ENCODE measurements around the gene FAHD2B.
"Not testable (repeated sequence)": the region's sequence is repeated elsewhere in the genome, so short reads cannot be mapped to it uniquely, and the experiment has no call there.

The FAHD2B gene

DNA sequence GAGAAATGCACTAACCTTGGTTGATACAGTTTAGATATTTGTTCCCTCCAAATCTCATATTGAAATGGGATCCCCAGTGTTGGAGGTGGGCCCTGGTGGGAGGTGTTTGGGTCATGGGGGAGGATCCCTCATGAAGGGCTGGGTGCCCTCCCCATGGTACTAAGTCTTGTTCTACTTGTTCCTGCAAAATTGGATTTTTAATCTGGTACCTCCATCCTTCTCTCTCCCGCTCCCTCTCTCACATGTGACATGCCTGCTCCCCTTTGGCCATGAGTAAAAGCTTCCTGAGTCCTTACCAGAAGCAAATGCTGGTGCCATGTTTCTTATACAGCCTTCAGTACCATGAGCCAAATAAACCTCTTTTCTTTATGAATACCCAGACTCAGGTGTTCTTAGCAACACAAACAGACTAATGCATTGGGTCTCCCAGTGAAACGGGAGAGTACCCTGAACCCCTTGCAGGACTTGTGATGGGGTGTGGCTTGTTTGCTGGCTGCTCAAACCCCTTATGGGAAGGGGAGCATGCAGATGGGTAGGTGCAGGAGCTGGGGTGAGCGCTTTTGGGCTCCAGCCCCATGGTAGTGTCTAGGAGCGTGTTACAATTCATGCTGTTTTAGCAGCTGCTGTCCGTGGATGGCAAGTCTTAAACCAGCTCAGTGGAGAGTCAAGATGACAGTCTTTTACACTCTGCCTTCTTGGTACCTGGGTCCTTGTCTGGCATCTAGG lies 27.2 kb downstream of the FAHD2B start:
- DNase-seq: no peak

DNA sequence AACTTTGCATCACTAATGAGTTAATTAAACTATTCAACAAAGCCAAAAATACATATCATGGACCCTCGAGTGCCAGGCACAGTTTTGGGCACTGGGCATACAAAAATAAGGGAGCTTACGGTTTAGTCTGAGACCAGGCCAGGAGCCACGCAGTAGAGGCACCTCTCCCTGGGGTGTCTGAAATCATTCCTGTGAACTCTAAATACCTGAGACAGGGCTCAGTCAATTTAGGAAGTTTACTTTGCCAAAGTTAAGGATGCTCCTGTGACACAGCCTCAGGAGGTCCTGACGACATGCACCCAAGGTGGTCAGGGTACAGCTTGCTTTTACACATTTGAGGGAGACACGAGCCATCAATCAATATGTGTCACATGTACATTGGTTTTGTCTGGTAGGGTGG lies 28.7 kb downstream of the FAHD2B start:
- DNase-seq: not testable (repeated sequence)

DNA sequence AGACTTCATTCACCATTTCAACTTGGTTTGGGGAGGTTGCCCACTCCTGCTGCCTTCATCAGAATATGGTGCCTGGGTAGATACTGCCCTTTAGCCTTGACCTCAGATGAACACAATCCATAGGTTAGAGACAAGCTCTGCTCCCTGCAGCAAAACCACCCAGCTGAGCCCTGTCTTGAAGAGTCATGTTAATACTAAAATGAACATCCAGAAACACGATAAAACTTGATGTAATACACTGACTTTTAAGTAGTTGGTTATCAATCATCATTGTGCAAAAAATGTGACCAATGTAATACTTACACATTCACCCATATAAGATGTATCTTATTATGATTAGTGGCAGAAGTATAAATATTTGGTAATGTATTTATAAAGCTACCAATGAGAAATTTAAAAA lies 32.7 kb downstream of the FAHD2B start:
- DNase-seq: not testable (repeated sequence)

DNA sequence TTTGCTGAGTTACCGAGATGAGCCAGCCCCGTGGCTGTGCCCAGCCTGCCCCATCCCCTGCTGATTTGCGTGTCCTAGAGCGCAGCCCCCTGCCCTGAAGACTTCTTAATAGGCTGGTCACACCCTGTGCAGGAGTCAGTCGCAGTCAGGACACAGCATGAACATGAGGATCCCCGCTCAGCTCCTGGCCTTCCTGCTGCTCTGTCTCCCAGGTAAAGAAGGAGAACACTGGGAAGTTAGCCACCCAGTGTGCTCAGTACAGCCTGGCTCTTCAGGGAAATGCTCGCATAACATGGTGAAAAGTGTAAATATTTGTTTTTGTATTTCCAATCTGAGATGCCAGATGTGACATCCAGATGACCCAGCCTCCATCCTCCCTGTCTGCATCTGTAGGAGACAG lies 34.9 kb downstream of the FAHD2B start:
- DNase-seq: not testable (repeated sequence)

DNA sequence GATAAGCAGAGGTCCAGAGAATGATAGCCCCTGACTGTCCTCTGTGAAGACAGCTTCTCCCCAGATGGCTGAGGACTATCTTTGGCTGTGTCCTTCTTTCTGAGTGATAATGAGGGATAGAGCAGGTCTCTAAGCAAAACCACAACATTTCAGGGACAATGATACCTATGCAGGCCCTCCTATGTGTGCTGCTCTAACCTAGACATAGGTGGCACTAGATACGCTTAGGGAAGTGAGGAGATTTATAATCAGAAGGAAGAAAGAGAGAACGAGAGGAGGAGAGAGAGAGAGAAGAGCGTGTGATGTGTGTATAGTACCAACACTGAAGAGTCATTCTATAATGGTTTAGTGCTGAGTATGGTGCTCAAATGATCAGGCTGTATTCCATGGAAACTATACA lies 38.5 kb downstream of the FAHD2B start:
- DNase-seq: not testable (repeated sequence)

DNA sequence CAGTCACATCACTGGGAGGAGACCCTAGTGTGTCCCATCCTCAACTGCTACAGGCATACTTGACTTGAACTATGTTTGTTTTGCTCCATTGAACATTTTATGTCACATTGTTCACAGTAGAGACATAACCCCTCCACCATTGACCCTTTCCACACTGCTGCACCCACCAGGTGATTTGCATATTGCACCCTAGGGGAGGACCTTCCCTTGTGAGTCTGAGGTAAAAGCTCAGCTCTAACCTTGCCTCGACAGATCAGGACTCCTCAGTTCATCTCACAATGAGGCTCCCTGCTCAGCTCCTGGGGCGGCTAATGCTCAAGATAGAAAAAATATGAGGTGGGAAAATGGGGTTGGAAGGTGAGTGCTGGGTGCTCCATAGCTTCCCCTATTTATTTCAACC lies 44.6 kb downstream of the FAHD2B start:
- DNase-seq: not testable (repeated sequence)

DNA sequence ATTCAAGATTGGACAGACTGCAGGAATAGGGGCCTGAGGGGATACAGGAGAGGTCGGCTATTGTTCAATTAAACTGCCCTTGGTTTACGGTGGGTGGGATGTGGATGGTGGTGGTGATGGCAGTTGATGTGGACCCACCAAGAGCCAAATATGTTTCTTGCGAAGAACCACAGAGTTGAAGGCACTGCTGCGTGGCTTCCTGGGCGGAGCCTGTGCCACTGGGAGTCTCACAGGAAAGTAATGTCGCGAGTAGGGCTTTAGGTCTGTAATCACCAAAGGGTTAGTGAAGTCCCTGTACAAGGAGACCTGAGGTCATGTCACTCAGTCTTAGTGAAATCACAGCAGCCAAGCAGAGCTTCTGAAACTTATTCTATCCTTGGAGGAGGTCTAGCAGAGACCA lies 46.2 kb downstream of the FAHD2B start:
- DNase-seq: not testable (repeated sequence)

DNA sequence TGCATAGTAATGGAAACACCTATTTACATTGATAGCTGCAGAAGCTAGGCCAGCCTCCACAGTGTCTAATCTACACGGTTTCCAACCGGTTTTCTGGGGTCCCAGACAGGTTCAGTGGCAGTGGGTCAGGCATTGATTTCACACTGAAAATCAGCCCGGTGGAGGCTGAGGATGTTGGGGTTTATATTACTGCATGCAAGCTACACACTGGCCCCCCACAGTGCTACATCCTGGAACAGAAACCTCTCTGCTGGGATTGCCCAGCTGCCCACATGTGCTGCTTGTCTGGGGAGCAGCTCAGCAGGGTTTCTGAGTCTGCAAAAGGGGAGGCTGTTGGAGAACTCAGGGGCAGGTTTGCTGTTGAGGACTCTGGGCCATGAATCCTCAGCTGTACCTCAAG lies 48.0 kb downstream of the FAHD2B start:
- DNase-seq: not testable (repeated sequence)

DNA sequence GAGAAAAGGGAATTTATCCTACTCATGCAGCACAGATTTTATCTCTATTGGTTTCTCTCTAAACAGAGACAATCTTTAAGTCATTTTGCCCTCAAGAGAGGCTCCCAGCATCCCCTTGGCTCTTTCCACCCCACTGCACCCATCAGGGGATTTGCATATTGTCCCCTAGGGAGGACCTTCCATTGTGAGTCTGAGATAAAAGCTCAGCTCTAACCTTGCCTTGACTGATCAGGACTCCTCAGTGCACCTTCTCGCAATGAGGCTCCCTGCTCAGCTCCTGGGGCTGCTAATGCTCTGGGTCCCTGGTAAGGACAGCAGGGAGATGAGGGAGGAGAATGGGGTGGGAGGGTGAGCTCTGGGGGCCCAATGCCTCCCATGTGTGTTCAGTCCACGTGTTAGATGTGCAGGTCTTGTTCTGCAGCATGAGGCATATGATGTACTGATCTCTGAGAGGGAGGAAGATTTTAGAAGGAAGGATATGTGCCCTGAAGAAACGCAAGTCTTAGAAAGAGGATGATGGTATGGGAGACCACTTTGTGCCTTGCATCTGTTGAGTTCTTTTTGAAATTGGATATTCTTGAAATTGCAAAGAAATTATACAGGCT lies 48.7 kb downstream of the FAHD2B start:
- not testable (repeated sequence) for DNase-seq

All from amniotic stem cell (primary cell).